Keratinocyte (primary cell): ENCODE results near the gene PAQR4.

ENCODE experiments used
- EZH2 ChIP-seq: IDR thresholded peaks from one replicate; pipeline ENCODE4 v1.6.1; 2012; ENCODE audit warnings: inconsistent platforms, mild to moderate bottlenecking, low read length, moderate library complexity
- TF ChIP-seq, protein P1 (sequence below), 3 experiments: IDR thresholded peaks in 1 of 3; conservative IDR thresholded peaks in 1 of 3; optimal IDR thresholded peaks in 1 of 3; 2 replicates in 2 of 3; 3 replicates in 1 of 3; pipeline versions ENCODE3 to v1.5.1; 2011; ENCODE audit warnings: low read length in 3 of 3, mild to moderate bottlenecking in 3 of 3, moderate library complexity in 2 of 3, control low read depth in 1 of 3, inconsistent platforms in 1 of 3; ENCODE audit not compliant: insufficient read depth in 2 of 3; ENCODE audit errors: extremely low read depth in 1 of 3

DNA sequence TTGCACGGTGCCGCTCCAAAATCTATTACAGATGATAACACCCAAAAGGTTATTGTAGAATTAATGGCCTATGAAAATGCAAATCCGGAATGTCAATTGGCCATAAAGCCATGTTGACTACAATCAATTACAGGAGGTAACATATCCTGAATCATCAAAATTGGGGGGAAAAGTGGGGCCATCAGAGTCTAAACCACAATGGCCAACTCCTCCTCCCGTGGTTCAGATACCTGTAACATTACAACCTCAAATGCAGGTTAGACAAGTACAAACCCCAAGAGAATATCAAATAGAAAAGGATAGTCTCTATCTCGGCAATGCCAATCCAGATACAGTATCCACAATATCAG, 42.5 kb upstream of the PAQR4 start:
- TF ChIP-seq, protein P1, sequence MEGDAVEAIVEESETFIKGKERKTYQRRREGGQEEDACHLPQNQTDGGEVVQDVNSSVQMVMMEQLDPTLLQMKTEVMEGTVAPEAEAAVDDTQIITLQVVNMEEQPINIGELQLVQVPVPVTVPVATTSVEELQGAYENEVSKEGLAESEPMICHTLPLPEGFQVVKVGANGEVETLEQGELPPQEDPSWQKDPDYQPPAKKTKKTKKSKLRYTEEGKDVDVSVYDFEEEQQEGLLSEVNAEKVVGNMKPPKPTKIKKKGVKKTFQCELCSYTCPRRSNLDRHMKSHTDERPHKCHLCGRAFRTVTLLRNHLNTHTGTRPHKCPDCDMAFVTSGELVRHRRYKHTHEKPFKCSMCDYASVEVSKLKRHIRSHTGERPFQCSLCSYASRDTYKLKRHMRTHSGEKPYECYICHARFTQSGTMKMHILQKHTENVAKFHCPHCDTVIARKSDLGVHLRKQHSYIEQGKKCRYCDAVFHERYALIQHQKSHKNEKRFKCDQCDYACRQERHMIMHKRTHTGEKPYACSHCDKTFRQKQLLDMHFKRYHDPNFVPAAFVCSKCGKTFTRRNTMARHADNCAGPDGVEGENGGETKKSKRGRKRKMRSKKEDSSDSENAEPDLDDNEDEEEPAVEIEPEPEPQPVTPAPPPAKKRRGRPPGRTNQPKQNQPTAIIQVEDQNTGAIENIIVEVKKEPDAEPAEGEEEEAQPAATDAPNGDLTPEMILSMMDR (optimal IDR thresholded peaks at IDR 0.05 in 1 of 3, IDR thresholded peaks at IDR 0.05 in 1 of 3, conservative IDR thresholded peaks at IDR 0.05 in 1 of 3; ENCODE audit: extremely low read depth in 1 of 3, insufficient read depth in 2 of 3, low read length in 3 of 3), result no peak
- TF ChIP-seq EZH2, result no peak
